ENCODE results near the gene TGFA. TPM values are rescaled to one million over a fixed set of nuclear protein-coding genes. Genes with fewer than 3 reads are reported as not detected.

TGFA gene
- total and polyA plus RNA-seq, 4 donors: 1.1 to 2.9 (median 1.7) TPM

DNA sequence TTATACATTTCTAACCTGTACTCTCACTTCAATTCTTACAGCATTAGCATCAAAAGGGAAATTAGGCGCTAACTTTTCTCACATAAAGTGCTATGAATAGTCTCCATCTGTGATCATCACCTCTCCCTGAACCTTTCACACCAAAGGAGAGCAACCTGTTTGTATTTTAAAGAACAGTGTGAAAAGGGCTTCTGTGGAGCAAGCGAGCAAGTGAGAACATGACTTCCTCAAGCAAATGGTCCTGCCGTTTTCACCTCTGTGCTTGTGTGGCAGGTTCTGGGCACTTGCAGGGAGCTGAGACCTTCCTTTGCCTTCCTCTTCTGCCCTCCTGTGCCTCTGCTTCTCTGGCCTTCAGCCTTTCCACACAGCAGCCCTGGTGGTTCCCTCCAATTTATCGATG, 51.9 kb downstream of the TGFA start:
- Histone ChIP-seq H3K4me1 (ENCODE audit: control insufficient read depth in 4 of 4, insufficient read depth in 4 of 4, low read length in 3 of 4) (no peaks in the 10 kb centered on the region), H3K36me3 (ENCODE audit: control insufficient read depth in 4 of 4, insufficient read depth in 3 of 4, low read depth in 1 of 4, low read length in 3 of 4) (no peaks in the 10 kb centered on the region), H3K27ac (ENCODE audit: low read depth in 1 of 2, low read length in 2 of 2) (no peak overlapping the region), H3K9ac (ENCODE audit: low read depth in 1 of 2, low read length in 2 of 2) (no peak overlapping the region), H3K9me3 (ENCODE audit: control insufficient read depth in 4 of 4, low read length in 3 of 4) (no peaks in the 10 kb centered on the region), H3K27me3 (ENCODE audit: control insufficient read depth in 4 of 4, insufficient read depth in 4 of 4, low read length in 3 of 4) (no peaks in the 10 kb centered on the region), H3K4me3 (ENCODE audit: low read depth in 1 of 3, low read length in 3 of 3) (no peak overlapping the region)
- 69% methylated on average over 4 of the region's 4 CpGs for WGBS
- DNase-seq (ENCODE audit: low spot score): no peak
- TF ChIP-seq RXRA (IDR thresholded peaks at IDR 0.05) (no peak), FOXA2 (IDR thresholded peaks at IDR 0.05) (no peak), YY1 (IDR thresholded peaks at IDR 0.05) (no peak), SP1 (IDR thresholded peaks at IDR 0.05) (no peak), RAD21 (IDR thresholded peaks at IDR 0.05) (no peak)
- TF ChIP-seq, protein P1, sequence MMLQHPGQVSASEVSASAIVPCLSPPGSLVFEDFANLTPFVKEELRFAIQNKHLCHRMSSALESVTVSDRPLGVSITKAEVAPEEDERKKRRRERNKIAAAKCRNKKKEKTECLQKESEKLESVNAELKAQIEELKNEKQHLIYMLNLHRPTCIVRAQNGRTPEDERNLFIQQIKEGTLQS (IDR thresholded peaks at IDR 0.05): no peak
- TF ChIP-seq, protein P2, sequence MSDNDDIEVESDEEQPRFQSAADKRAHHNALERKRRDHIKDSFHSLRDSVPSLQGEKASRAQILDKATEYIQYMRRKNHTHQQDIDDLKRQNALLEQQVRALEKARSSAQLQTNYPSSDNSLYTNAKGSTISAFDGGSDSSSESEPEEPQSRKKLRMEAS (IDR thresholded peaks at IDR 0.05): no peak

DNA sequence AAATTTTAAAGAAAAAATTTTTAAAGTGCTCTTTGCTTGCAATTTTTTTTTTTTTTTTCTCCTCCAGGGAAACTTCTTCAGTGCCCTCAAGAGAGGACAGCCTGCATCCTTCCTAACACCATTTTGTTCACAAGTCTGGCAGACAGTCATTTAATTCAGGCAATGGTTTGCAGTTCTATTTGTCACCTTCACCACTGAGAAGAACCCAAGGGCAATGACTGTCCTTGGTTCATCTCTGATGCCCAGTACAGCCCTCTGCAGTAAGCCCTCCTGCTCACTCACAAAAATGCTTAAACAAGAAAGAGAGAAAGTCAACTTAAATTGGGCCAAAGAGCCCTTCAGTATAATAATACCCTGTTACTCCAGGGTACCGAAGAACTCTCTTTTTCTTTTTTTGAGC, 52.4 kb downstream of the TGFA start:
- DNase-seq (ENCODE audit: low spot score): no peak
- Histone ChIP-seq H3K9me3 (ENCODE audit: control insufficient read depth in 4 of 4, low read length in 3 of 4) (no peaks in the 10 kb centered on the region), H3K9ac (ENCODE audit: low read depth in 1 of 2, low read length in 2 of 2) (no peak overlapping the region), H3K36me3 (ENCODE audit: control insufficient read depth in 4 of 4, insufficient read depth in 3 of 4, low read depth in 1 of 4, low read length in 3 of 4) (no peaks in the 10 kb centered on the region), H3K4me3 (ENCODE audit: low read depth in 1 of 3, low read length in 3 of 3) (no peak overlapping the region), H3K27ac (ENCODE audit: low read depth in 1 of 2, low read length in 2 of 2) (no peak overlapping the region), H3K4me1 (ENCODE audit: control insufficient read depth in 4 of 4, insufficient read depth in 4 of 4, low read length in 3 of 4) (no peaks in the 10 kb centered on the region), H3K27me3 (ENCODE audit: control insufficient read depth in 4 of 4, insufficient read depth in 4 of 4, low read length in 3 of 4) (no peaks in the 10 kb centered on the region)
- TF ChIP-seq RXRA (IDR thresholded peaks at IDR 0.05) (no peak), RAD21 (IDR thresholded peaks at IDR 0.05) (no peak), FOXA2 (IDR thresholded peaks at IDR 0.05) (no peak), NR2F2 (IDR thresholded peaks at IDR 0.05) (no peak), FOXA1 (IDR thresholded peaks at IDR 0.05) (no peak), EGR1 (IDR thresholded peaks at IDR 0.05; ENCODE audit: low read depth in 2 of 2) (no peak), TAF1 (conservative IDR thresholded peaks at IDR 0.05) (no peak), GABPA (IDR thresholded peaks at IDR 0.05 in 1 of 2, conservative IDR thresholded peaks at IDR 0.05 in 1 of 2) (no peak)
- TF ChIP-seq, protein P3, sequence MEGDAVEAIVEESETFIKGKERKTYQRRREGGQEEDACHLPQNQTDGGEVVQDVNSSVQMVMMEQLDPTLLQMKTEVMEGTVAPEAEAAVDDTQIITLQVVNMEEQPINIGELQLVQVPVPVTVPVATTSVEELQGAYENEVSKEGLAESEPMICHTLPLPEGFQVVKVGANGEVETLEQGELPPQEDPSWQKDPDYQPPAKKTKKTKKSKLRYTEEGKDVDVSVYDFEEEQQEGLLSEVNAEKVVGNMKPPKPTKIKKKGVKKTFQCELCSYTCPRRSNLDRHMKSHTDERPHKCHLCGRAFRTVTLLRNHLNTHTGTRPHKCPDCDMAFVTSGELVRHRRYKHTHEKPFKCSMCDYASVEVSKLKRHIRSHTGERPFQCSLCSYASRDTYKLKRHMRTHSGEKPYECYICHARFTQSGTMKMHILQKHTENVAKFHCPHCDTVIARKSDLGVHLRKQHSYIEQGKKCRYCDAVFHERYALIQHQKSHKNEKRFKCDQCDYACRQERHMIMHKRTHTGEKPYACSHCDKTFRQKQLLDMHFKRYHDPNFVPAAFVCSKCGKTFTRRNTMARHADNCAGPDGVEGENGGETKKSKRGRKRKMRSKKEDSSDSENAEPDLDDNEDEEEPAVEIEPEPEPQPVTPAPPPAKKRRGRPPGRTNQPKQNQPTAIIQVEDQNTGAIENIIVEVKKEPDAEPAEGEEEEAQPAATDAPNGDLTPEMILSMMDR (IDR thresholded peaks at IDR 0.05; ENCODE audit: low read depth, low read length, missing input control): no peak
- TF ChIP-seq, protein P1 (IDR thresholded peaks at IDR 0.05): no peak
- TF ChIP-seq, protein P4, sequence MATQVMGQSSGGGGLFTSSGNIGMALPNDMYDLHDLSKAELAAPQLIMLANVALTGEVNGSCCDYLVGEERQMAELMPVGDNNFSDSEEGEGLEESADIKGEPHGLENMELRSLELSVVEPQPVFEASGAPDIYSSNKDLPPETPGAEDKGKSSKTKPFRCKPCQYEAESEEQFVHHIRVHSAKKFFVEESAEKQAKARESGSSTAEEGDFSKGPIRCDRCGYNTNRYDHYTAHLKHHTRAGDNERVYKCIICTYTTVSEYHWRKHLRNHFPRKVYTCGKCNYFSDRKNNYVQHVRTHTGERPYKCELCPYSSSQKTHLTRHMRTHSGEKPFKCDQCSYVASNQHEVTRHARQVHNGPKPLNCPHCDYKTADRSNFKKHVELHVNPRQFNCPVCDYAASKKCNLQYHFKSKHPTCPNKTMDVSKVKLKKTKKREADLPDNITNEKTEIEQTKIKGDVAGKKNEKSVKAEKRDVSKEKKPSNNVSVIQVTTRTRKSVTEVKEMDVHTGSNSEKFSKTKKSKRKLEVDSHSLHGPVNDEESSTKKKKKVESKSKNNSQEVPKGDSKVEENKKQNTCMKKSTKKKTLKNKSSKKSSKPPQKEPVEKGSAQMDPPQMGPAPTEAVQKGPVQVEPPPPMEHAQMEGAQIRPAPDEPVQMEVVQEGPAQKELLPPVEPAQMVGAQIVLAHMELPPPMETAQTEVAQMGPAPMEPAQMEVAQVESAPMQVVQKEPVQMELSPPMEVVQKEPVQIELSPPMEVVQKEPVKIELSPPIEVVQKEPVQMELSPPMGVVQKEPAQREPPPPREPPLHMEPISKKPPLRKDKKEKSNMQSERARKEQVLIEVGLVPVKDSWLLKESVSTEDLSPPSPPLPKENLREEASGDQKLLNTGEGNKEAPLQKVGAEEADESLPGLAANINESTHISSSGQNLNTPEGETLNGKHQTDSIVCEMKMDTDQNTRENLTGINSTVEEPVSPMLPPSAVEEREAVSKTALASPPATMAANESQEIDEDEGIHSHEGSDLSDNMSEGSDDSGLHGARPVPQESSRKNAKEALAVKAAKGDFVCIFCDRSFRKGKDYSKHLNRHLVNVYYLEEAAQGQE (IDR thresholded peaks at IDR 0.05): no peak
- TF ChIP-seq, protein P5, sequence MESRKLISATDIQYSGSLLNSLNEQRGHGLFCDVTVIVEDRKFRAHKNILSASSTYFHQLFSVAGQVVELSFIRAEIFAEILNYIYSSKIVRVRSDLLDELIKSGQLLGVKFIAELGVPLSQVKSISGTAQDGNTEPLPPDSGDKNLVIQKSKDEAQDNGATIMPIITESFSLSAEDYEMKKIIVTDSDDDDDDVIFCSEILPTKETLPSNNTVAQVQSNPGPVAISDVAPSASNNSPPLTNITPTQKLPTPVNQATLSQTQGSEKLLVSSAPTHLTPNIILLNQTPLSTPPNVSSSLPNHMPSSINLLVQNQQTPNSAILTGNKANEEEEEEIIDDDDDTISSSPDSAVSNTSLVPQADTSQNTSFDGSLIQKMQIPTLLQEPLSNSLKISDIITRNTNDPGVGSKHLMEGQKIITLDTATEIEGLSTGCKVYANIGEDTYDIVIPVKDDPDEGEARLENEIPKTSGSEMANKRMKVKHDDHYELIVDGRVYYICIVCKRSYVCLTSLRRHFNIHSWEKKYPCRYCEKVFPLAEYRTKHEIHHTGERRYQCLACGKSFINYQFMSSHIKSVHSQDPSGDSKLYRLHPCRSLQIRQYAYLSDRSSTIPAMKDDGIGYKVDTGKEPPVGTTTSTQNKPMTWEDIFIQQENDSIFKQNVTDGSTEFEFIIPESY (IDR thresholded peaks at IDR 0.05): no peak
- TF ChIP-seq, protein P2 (IDR thresholded peaks at IDR 0.05): no peak
- 94% methylated on average over 1 of the region's 1 CpG for WGBS

Data from liver (tissue), 9 donors.